CD4-positive, alpha-beta T cell treated with Interleukin-4 for 1 hour (primary cell): ENCODE measurements around the gene AVPR1B.

Source experiments
- DNase-seq, 2 donors: peaks; one replicate each; pipeline ENCODE4 v3.0.0-alpha.2; 2020 to 2022

AVPR1B gene

DNA sequence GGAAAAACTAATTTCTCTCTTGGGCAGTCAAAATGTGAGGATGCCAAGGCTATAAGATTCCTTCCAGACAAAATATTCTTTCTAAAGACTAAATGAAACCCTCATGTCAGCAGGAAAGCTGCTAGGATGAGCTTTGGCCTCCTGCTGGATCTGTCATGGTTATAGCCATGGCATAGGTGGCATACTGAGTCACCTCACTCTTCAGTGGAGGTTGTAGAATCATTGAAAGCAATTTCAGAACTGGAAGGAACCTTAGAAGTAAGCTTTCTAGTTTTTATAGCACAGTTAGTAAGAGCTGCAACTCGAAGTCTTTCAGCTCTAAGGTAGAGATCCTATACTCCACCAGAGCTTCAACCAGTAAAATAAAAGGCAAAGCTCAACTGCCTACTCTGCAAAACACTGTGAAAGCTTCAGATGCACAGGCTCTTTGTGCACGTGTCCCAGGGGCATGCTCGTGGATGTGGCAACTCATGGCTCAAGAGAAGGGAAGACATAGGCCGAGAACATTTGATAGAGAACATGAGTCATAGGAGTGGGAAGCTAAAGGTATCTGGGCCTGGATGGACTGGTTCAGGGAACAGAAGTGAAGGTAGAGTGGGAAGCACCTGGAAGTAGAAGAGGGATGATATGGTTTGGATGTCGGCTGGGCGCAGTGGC lies 5.8 kb downstream of the AVPR1B start:
- DNase-seq, result no peak

GRCh38 chr1:206110820-206111219 lies 6.4 kb downstream of the AVPR1B start:
- no peak for DNase-seq

DNA sequence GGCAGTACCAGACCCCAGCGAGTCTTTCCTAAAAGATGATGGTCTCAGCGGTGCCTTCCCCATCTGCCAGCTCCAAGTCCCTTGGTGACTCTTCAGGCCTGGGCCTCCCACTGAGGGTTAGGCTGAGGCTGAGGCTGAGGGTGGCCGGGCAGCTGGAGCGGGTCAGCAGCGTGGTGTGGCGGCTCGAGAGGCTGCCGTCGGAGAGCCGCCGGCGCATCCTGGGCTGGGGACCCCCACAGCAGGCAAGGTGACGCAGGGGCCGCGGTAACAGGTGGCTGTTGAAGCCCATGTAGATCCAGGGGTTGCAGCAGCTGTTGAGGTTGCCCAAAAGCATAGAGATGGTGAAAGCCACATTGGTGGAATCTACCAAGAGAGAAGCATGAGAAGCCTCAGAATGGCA lies 7.0 kb downstream of the AVPR1B start:
- DNase-seq, result no peak

- no peak for DNase-seq
These were observed 7.5 kb downstream of the AVPR1B start for GRCh38 chr1:206109718-206110117.

- no peak for DNase-seq
These were observed 8.6 kb downstream of the AVPR1B start for GRCh38 chr1:206108635-206109034.

- no peak for DNase-seq
These were observed 10.0 kb downstream of the AVPR1B start for GRCh38 chr1:206107168-206107544.

DNA sequence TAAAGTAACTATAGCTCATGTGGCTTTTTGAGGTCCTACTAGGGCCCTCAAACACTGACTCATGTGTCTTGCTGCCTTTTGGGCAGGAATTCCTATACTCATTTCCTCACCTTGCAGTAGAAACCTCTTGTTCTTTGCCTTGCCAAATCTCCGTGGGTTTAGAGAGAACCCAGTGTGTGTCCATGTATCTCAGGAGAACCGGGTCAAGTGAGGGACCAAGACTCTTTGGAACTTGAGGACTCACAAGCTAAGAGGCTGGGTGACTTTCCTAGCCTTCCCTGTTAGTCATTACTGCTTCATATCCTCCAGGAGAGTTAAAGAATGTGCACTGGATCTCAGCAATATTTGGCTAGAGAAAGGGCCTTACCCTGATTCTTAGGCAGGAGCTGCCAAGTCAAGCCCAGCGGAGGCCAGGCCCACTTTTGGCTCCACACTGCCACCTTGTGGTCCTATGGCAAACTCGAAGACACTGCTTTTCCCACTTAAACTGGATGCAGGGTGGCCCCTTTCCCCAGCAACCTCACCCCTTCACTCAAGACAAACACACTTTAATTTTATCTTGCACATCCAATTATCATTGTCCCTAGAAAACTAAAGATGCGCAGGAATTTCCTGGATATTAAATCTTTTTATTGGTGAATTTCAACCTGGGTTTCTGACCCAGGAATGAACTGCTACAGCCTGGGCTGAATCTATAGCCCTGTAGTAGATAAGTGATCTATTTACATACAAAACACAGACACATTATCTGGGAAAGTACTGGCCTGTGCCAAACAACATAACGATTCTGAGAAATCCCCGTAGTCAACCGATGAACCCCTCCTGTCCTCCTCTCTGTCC lies 10.6 kb downstream of the AVPR1B start:
- DNase-seq, result peak; percentile 73 to 74

- DNase-seq, result no peak
These were observed 11.7 kb downstream of the AVPR1B start for GRCh38 chr1:206105464-206105995.

DNA sequence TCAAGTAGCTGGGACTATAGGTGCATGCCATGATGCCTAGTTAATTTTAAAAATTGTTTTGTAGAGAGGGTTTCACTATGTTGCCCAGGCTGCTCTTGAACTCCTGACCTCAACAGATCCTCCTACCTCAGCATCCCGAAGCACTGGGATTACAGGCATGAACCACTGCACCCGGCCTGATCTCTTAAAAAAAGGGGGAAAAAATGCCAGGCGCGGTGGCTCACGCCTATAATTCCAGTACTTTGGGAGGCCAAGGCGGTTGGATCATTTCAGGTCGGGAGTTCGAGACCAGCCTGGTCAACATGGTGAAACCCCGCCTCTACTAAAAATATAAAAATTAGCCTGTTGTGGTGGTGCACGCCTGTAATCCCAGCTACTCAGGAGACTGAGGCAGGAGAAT lies 13.2 kb downstream of the AVPR1B start:
- DNase-seq, result no peak

GRCh38 chr1:206102292-206102936 lies 14.8 kb downstream of the AVPR1B start:
- no peak for DNase-seq

- no peak for DNase-seq
These were observed 15.7 kb downstream of the AVPR1B start for GRCh38 chr1:206101351-206102045.

- no peak for DNase-seq
These were observed 16.9 kb downstream of the AVPR1B start for GRCh38 chr1:206100226-206100815.

DNA sequence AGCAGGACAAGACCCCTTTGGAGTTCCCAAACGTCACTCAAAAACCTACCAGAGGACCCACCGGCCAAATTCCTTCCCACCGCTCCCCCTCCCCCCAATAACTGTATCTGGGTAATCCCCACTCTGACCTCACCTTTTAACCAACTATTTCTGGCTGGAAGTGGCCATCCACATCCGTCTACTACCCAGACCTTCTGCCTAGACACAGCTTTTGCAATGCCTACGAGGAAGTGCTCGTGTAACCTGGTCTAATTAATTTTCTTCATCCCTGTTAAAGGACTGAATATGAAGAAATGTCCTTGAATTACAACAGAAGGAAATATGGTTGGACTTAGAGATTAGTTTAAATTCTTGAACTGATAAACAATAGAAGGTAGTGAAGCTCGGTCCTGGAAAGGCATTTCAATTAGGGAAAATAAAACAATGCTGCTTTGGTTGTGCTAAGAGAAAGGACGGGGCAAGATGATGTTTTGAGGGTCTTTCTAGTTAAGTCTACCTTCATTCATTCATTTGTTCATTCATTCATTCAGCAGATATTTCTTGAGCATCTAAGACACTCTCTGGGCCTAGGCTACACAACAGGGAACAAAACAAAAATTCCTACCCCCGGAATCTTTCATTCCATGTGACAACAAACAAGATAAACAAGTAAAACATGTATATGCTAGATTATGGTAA lies 18.8 kb downstream of the AVPR1B start:
- no peak for DNase-seq

GRCh38 chr1:206097381-206097780 lies 19.8 kb downstream of the AVPR1B start:
- DNase-seq, result no peak

DNA sequence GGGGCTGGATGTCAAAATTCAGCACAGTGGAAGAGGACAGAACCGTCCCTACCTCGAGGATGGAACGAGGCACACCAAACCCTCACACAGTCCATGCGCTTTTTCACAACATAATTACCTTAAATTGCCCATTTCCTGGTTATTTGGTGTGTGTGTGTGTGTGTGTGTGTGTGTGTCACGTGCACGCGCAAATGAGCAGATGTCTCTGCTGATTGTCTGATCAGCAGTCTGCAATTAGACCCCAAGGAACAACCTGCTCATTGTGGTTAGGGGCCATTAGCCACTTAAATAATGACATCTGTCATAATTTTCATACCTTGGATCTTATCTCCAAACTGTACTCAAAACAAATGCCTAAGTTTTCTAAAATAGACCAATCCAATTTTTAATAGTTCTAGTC lies 23.2 kb downstream of the AVPR1B start:
- DNase-seq, result no peak

GRCh38 chr1:206089341-206089740 lies 27.8 kb downstream of the AVPR1B start:
- no peak for DNase-seq

DNA sequence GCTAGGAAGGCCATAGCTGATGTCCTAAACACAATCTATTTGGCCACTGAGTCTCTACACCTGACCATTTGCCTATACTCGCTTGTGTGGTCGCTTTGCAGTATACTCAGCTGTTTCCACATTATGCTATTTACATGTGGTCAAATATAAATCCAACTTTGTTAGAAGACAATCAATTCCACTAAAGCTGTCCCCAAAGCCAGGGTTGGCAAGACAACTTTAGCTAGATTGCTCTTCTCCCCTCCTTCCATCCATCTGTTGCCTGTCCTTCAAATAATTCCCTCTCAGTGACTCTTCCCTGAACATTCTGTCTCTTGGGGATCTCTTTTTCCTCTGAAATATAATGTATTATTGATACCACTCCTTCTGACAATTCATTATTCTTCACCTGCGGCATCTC lies 30.1 kb downstream of the AVPR1B start:
- no peak for DNase-seq

DNA sequence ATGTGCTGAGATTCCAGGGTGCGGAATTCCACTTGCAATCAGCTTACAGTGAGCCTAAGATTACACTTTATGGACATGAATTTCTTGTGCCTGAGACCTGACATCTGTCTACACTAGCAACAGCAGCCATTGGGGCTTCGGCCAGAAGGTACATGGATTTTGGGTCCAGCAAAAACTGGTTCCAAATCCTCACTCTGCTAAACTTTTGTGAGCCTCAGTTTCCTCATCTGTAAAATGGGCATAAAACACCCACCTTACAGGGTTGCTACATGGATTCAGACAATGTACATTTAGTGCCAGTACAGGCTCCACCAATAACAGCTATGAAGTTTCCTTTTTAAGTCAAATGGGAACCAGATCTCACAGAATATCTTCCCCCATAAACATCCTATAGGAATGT lies 33.4 kb downstream of the AVPR1B start:
- DNase-seq, result no peak

- DNase-seq, result no peak
These were observed 34.1 kb downstream of the AVPR1B start for GRCh38 chr1:206082831-206083695.

DNA sequence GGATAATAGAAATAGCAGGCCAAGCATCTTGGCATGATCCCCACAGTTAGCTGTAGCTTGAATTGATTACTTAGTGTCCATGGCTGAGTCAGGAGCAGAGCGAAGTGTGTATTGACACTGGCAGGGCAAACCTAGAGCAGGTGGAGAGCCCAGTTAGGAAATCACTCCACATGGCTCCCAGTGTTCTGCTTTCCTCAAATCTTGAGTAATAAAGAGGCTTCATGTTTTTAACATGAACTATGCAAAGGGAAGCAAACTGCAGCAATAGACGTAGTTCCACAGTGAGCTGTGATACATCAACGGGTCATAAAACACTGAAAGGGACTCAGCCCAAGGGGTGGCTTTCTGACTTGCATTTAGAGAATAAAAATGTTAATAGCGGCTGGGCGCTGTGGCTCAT lies 35.3 kb downstream of the AVPR1B start:
- DNase-seq, result no peak
